ENCODE results near the gene ST8SIA4. TPM values are rescaled to one million over a fixed set of nuclear protein-coding genes. Genes with fewer than 3 reads are reported as not detected.

ST8SIA4 gene
- total and polyA plus RNA-seq, 4 donors, result 0.35 to 4.1 (median 1.6) TPM

Small RNAs within 50 kb of the gene (small RNA-seq; reads per million reads assigned to genes)
- gene MIR548P, result not detected

All from liver (tissue), 5 donors.